Lung (tissue), 12 donors: ENCODE results near the gene LPGAT1. TPM values are rescaled to one million over a fixed set of nuclear protein-coding genes. Genes with fewer than 3 reads are reported as not detected.

Source experiments
- ATAC-seq: fragments of 200-7000 bp; cut with Tn5 transposase; one replicate; pipeline ENCODE4 v1.9.1; 2020; ENCODE audit warnings: moderate number of reproducible peaks; ENCODE audit not compliant: insufficient read depth, low FRiP score
- DNase-seq, 3 donors: peaks; one replicate each; pipeline ENCODE4 v3.0.0-alpha.2; 2013 to 2017
- H3K27ac ChIP-seq, 2 donors: one replicate each; pipeline ENCODE4 v1.5.1; 2013; ENCODE audit warnings: mild to moderate bottlenecking in 2 of 2, moderate library complexity in 2 of 2, control low read depth in 1 of 2, inconsistent platforms in 1 of 2, low read depth in 1 of 2, low read length in 1 of 2
- H3K27me3 ChIP-seq, 3 donors: one replicate each; pipeline ENCODE4 v1.5.1; 2013; ENCODE audit warnings: low read length in 2 of 3; ENCODE audit not compliant: control insufficient read depth in 3 of 3, insufficient read depth in 3 of 3
- H3K36me3 ChIP-seq, 4 donors: one replicate each; pipeline ENCODE4 v1.5.1; 2013; ENCODE audit warnings: low read length in 4 of 4, mild to moderate bottlenecking in 1 of 4, moderate library complexity in 1 of 4; ENCODE audit not compliant: control insufficient read depth in 4 of 4, insufficient read depth in 4 of 4
- H3K4me1 ChIP-seq, 5 donors: one replicate each; pipeline ENCODE4 v1.5.1; 2013; ENCODE audit warnings: low read length in 5 of 5, mild to moderate bottlenecking in 2 of 5, moderate library complexity in 1 of 5; ENCODE audit not compliant: control insufficient read depth in 5 of 5, insufficient read depth in 5 of 5
- H3K4me3 ChIP-seq: one replicate; pipeline ENCODE4 v1.5.1; 2013; ENCODE audit warnings: mild to moderate bottlenecking, control low read depth, moderate library complexity
- H3K9ac ChIP-seq, 2 donors: one replicate each; pipeline ENCODE4 v1.5.1; 2013; ENCODE audit warnings: low read length in 2 of 2, control low read depth in 1 of 2; ENCODE audit not compliant: insufficient read depth in 1 of 2
- H3K9me3 ChIP-seq, 4 donors: one replicate each; pipeline ENCODE4 v1.5.1; 2013; ENCODE audit warnings: low read length in 3 of 4, mild to moderate bottlenecking in 1 of 4, moderate library complexity in 1 of 4; ENCODE audit not compliant: control insufficient read depth in 4 of 4, insufficient read depth in 3 of 4
- WGBS, 2 donors: extraction: QIAGEN DNeasy Blood & Tissue Kit; methylation state at CpG; one replicate each; pipeline ENCODE4 v1.1.7; 2013; 5-methylcytosine and 5-hydroxymethylcytosine counted together
- polyA plus RNA-seq, 2 donors: library from polyadenylated mRNA; stranded (reverse); fragments of 200-250 nt; gene quantifications; one replicate each; pipeline ENCODE4 v1.2.1, GENCODE V29; 2013
- total RNA-seq, 2 donors: library from RNA; depleted of rRNA in 1 of 2; stranded (reverse); fragments of >200 nt in 1 of 2; gene quantifications; one replicate each; pipeline ENCODE4 v1.2.1, GENCODE V29; 2014 to 2021
- TF ChIP-seq, protein P1 (sequence below): IDR thresholded peaks from 2 replicates; pipeline ENCODE4 v1.5.1; 2012; ENCODE audit warnings: mild to moderate bottlenecking; ENCODE audit errors: control extremely low read depth, extremely low read depth
- donor health status: control.
- donor health status: control.
- donor health status: Bipolar disorder and iron deficiency.
- donor health status: healthy.
- donor health status: DM: yes; HTN: yes; CAD: no.

Gene LPGAT1
- total and polyA plus RNA-seq, 4 donors, result 4.9 to 41.9 (median 25.5) TPM

GRCh38 chr1:211814313-211814712 is 16.2 kb downstream of the LPGAT1 start:
- WGBS, 2 donors, result 63 to 89% methylated on average over 1 of the region's 1 CpG
- H3K4me1 ChIP-seq, result peaks cover 0 to 10% (median 0%) of the 10 kb centered on the region in 5 donors
- ATAC-seq, result no peak

DNA sequence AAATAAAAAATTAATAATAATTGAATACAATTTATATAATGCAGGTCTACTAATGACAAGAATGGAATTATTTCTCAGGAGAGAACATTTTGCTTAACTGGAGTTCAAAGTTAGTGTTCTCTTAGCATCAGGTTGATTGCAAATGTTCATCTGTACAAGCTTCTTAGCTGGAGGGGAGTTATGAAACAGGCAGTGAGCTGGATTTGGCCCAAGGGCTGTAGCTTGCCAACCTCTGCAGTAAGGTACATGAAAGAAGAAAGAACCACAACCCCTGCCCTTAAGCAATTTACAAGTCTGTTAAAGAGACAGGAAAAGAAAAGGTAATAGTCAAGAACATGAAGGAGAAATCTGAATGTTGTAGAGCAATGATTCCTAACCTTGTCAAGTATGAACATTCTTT is 17.0 kb downstream of the LPGAT1 start:
- H3K4me3 ChIP-seq, result no peak overlapping the region
- H3K9me3 ChIP-seq, result no peaks in the 10 kb centered on the region
- H3K4me1 ChIP-seq, result peaks cover 0 to 10% (median 0%) of the 10 kb centered on the region in 5 donors
- H3K36me3 ChIP-seq, result peaks cover 1 to 21% (median 5%) of the 10 kb centered on the region in 4 donors
- DNase-seq, result peak in 1 of 3 donors; percentile 25
- no peak for ATAC-seq
- TF ChIP-seq, protein P1, sequence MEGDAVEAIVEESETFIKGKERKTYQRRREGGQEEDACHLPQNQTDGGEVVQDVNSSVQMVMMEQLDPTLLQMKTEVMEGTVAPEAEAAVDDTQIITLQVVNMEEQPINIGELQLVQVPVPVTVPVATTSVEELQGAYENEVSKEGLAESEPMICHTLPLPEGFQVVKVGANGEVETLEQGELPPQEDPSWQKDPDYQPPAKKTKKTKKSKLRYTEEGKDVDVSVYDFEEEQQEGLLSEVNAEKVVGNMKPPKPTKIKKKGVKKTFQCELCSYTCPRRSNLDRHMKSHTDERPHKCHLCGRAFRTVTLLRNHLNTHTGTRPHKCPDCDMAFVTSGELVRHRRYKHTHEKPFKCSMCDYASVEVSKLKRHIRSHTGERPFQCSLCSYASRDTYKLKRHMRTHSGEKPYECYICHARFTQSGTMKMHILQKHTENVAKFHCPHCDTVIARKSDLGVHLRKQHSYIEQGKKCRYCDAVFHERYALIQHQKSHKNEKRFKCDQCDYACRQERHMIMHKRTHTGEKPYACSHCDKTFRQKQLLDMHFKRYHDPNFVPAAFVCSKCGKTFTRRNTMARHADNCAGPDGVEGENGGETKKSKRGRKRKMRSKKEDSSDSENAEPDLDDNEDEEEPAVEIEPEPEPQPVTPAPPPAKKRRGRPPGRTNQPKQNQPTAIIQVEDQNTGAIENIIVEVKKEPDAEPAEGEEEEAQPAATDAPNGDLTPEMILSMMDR, result no peak
- H3K9ac ChIP-seq, result no peak overlapping the region
- H3K27me3 ChIP-seq, result no peaks in the 10 kb centered on the region
- no peak overlapping the region for H3K27ac ChIP-seq

More at GRCh38 chr1:211814313-211814712, 16.2 kb downstream of the LPGAT1 start:
- Histone ChIP-seq H3K36me3 (peaks cover 2 to 19% (median 4%) of the 10 kb centered on the region in 4 donors), H3K9ac (no peak overlapping the region), H3K4me3 (no peak overlapping the region), H3K27ac (no peak overlapping the region), H3K27me3 (no peaks in the 10 kb centered on the region), H3K9me3 (no peaks in the 10 kb centered on the region)
- peak in 2 of 3 donors; percentile 6 to 33 for DNase-seq
- TF ChIP-seq, protein P1, result no peak

DNA sequence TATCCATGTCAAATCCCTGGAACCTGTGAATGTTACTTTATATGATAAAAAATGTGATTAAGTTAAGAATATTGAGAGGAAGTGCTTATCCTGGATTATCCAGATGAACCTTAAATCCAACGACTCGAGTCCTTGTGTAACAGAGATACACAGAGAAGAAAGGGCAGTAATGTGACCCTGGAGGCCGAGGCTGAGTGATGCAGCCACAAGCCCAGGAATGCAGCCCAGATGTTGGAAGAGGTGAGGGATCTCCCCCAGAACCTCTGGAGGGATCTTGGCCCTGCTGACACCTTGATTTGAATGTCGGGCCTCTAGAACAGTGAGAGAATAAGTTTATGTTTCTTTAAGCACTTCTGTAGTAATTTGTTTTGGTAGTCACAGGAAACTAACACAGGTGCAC is 18.0 kb downstream of the LPGAT1 start:
- Histone ChIP-seq H3K4me1 (peaks cover 0 to 10% (median 0%) of the 10 kb centered on the region in 5 donors), H3K36me3 (peaks cover 1 to 21% (median 5%) of the 10 kb centered on the region in 4 donors), H3K27ac (no peak overlapping the region), H3K9ac (no peak overlapping the region), H3K27me3 (no peaks in the 10 kb centered on the region), H3K4me3 (no peak overlapping the region), H3K9me3 (no peaks in the 10 kb centered on the region)
- DNase-seq (no peak), ATAC-seq (no peak)
- TF ChIP-seq, protein P1, result no peak
- WGBS, 2 donors, result 81 to 85% methylated on average over 4 of the region's 4 CpGs

DNA sequence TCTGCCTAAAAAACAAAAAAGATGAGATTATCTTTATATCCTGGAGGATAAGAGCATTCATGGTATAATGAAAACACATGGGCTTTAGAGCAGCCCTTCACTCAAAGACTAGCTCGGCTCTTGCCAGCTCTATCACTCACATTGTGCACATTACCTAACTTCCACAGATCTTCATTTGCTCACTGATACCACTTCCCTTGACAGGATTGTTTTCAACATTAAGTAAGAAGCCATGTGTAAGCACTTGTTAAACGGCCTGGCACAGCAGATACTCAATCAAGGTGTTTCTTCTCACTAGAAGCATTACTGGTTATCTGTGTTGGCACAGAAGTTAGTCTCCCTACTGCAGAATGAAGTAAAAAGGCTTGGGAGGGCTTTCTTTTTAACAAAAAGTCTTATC is 18.7 kb downstream of the LPGAT1 start:
- ATAC-seq, result no peak
- Histone ChIP-seq H3K4me1 (peaks cover 0 to 10% (median 0%) of the 10 kb centered on the region in 5 donors), H3K4me3 (no peak overlapping the region), H3K27me3 (no peaks in the 10 kb centered on the region), H3K9me3 (no peaks in the 10 kb centered on the region), H3K9ac (no peak overlapping the region), H3K36me3 (peaks cover 1 to 21% (median 7%) of the 10 kb centered on the region in 4 donors), H3K27ac (no peak overlapping the region)
- TF ChIP-seq, protein P1, result no peak
- no peak for DNase-seq
- 40 to 65% methylated on average over 2 of the region's 2 CpGs for WGBS, 2 donors
